ENCODE results near the gene KRTAP12-3.
"Not testable (repeated sequence)": the region's sequence is repeated elsewhere in the genome, so short reads cannot be mapped to it uniquely, and the experiment has no call there.

Gene KRTAP12-3

DNA sequence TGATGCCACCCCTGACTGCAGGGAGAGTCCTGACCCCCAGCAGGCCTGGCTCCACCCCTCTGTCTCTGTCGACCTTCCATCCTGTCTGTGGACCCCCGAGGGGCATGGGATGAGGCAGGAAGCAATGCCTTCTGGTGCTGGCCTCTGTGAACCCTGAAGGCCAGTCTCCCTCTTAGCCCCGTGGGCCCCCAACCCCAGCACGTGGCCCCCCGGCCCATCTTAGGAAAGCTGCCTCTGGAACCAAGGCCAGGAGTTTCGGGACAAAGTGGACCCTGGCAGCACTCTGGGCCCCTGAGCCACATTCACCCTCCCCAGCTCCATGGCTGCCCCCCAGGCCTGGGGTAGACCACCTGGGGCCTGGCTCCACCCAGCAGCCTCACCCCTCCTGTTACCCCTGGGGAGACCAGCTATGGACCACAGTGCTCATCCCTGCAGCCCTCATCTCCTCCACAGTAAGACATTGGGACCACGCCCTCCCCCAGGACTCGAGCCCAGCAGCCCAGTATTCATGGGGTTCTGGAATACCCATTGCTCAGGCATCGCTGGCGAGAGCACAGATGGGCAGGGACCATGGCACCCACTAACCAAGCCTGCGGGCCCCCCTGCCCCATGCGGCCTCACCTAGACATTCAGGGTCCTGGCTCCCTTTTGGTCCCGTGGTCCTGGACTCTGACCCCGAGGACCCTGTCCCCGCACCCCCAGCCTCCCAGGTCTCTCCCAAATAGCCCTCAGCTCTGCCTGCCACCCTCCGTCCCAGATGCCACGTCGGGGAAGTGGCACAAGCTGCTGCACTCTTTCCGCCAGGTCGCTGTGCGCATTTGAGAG, 19.0 kb upstream of the KRTAP12-3 start:
- peaks cover 10% of the 10 kb centered on the region for H3K9me3 Mint-ChIP-seq
- ATAC-seq, H3K4me3 Mint-ChIP-seq, H3K27ac Mint-ChIP-seq, H3K4me1 Mint-ChIP-seq, H3K36me3 Mint-ChIP-seq: not testable (repeated sequence)
- DNase-seq (ENCODE audit: low spot score in 2 of 2): peak in 1 of 2 donors; percentile 23

DNA sequence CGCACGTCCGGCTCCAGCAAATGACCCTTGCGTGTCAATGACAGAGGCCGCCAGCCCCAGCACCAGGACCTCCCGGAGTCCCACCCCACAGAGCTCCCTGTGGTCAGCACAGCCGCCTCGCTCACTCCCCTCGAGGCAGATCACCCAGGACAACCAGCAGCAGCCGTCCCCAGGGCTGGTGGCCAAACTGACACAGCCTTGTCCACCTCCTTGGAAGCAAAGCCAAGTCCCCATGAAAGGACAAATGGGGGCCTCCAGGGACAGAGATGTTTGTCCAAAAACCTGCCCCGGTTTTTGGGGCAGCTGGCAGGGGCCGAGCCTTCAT, 18.4 kb upstream of the KRTAP12-3 start:
- peaks cover 12% of the 10 kb centered on the region for H3K9me3 Mint-ChIP-seq
- H3K36me3 Mint-ChIP-seq: peaks cover 4% of the 10 kb centered on the region
- no peak overlapping the region for H3K4me3 Mint-ChIP-seq
- DNase-seq (ENCODE audit: low spot score in 2 of 2) (peak in 1 of 2 donors; percentile 35), ATAC-seq (no peak)
- H3K4me1 Mint-ChIP-seq: peaks cover 10% of the 10 kb centered on the region
- H3K27ac Mint-ChIP-seq: no peak overlapping the region

DNA sequence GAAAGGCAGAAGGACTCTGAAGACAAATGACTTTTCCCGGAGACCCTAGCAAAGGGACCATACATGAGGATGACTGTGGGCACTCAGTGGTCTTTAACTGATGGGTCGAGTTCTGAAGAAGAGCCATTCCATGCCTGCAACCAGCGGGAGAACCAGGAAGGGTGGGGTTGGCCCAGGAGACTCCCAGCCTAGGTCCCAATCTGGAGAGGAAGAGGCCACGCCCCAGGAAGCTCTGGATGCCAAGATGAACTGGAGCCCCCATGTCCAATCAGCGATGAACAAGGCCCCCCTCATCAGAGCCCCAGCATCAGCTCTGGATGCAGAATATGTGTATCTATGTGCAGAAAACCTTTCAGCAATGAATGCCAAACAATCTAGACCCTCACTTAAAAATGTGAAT, 17.0 kb upstream of the KRTAP12-3 start:
- Mint-ChIP-seq H3K4me1 (peaks cover 10% of the 10 kb centered on the region), H3K36me3 (peaks cover 6% of the 10 kb centered on the region), H3K4me3 (no peak overlapping the region), H3K27ac (no peak overlapping the region), H3K9me3 (peaks cover 20% of the 10 kb centered on the region)
- DNase-seq (ENCODE audit: low spot score in 2 of 2) (no peak), ATAC-seq (no peak)

DNA sequence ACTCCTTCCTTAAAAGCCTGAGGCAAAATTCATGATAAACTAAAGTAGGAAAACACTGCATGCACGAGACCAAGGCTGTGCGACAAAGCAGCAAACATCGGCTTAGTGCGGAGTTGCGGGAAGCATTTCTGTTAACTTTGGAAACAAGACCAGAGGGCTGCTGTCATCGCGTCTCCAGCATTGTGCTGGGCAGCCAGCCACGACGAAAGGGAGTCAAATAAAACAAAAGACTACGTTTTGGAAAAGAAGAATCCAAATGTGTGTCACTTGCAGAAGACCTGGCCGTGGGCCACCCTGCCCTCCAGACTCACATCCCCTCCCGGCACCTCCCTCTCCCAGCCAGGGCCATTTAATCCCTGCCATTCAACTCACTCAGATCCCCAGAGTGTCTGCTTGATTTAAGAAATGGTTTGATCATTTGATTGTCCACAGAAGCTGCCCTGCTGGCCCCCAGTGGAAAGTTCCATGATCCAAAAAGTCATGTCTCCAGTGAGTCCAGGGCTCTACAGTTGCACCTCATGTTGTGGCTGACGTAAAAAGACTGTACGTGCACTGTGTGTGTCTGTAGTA, 13.9 kb upstream of the KRTAP12-3 start:
- ATAC-seq: no peak
- no peak overlapping the region for H3K27ac Mint-ChIP-seq
- peaks cover 20% of the 10 kb centered on the region for H3K9me3 Mint-ChIP-seq
- H3K4me1 Mint-ChIP-seq: peaks cover 11% of the 10 kb centered on the region
- H3K4me3 Mint-ChIP-seq: no peak overlapping the region
- H3K36me3 Mint-ChIP-seq: peaks cover 6% of the 10 kb centered on the region
- peak in 1 of 2 donors; percentile 22 for DNase-seq (ENCODE audit: low spot score in 2 of 2)

DNA sequence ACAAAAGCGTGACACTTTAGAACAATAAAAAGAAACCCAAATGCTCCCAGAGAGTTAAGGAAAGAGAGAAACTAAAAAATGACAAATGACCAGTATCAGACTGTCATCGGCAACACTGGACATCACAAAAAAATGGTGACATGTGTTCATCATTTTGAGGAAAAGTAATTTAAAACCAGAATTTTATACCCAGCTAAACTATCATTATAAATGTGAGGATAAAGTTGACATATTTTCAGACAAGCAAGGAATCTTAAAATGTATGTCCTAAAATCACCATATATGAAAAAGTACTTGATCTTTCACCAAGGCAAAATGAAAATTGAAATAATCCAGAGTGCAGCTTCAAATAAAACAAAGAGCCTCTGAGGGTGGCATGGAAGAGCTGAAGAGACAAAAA, 12.9 kb upstream of the KRTAP12-3 start:
- H3K36me3 Mint-ChIP-seq: peaks cover 6% of the 10 kb centered on the region
- ATAC-seq (no peak), DNase-seq (ENCODE audit: low spot score in 2 of 2) (no peak)
- H3K9me3 Mint-ChIP-seq: peaks cover 20% of the 10 kb centered on the region
- no peak overlapping the region for H3K27ac Mint-ChIP-seq
- peaks cover 11% of the 10 kb centered on the region for H3K4me1 Mint-ChIP-seq
- H3K4me3 Mint-ChIP-seq: no peak overlapping the region

DNA sequence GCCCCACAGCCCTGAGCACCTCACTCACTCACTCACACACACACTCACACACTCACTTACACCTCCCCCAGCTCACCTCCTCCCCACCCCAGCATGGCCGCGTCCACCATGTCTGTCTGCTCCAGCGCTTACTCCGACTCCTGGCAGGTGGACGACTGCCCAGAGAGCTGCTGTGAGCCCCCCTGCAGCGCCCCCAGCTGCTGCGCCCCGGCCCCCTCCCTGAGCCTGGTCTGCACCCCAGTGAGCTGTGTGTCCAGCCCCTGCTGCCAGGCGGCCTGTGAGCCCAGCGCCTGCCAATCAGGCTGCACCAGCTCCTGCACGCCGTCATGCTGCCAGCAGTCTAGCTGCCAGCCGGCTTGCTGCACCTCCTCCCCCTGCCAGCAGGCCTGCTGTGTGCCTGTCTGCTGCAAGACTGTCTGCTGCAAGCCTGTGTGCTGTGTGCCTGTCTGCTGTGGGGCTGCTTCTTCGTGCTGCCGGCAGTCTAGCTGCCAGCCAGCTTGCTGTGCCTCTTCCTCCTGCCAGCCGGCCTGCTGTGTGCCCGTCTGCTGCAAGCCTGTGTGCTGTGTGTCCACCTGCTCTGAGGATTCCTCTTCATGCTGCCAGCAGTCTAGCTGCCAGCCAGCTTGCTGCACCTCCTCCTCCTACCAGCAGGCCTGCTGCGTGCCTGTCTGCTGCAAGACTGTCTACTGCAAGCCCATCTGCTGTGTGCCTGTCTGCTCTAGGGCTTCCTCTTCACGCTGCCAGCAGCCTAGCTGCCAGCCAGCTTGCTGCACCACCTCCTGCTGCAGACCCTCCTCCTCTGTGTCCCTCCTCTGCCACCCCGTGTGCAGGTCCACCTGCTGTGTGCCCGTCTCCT, 11.1 kb upstream of the KRTAP12-3 start, which contains the start of gene KRTAP10-11:
KRTAP10-11 (plus strand) TSS at position 49 of the 856 bp plus-strand sequence; CDS start at position 94, 45 bp downstream.
- peaks cover 14% of the 10 kb centered on the region for H3K9me3 Mint-ChIP-seq
- not testable (repeated sequence) for H3K27ac Mint-ChIP-seq; H3K36me3 Mint-ChIP-seq; H3K4me3 Mint-ChIP-seq; DNase-seq (ENCODE audit: low spot score in 2 of 2); ATAC-seq
- H3K4me1 Mint-ChIP-seq: peaks cover 17% of the 10 kb centered on the region

DNA sequence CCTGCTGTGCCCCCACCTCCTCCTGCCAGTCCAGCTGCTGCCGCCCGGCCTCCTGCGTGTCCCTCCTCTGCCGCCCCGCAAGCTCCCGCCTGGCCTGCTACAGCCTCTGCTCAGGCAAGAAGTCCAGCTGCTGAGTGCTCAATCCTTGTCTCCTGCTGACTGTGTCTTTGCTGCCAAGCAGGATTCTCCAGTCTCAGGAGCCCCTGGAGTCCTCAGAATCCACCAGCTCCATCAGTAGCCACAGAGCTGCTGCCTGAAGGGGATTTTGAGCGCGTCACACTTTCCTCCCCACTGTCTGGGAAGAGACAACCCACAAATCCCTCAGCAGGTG, 10.5 kb upstream of the KRTAP12-3 start:
- DNase-seq (ENCODE audit: low spot score in 2 of 2): peak in 1 of 2 donors; percentile 43
- H3K4me1 Mint-ChIP-seq: peaks cover 18% of the 10 kb centered on the region
- no peak overlapping the region for H3K27ac Mint-ChIP-seq
- no peak overlapping the region for H3K4me3 Mint-ChIP-seq
- peaks cover 13% of the 10 kb centered on the region for H3K9me3 Mint-ChIP-seq
- no peak for ATAC-seq
- peaks cover 6% of the 10 kb centered on the region for H3K36me3 Mint-ChIP-seq

DNA sequence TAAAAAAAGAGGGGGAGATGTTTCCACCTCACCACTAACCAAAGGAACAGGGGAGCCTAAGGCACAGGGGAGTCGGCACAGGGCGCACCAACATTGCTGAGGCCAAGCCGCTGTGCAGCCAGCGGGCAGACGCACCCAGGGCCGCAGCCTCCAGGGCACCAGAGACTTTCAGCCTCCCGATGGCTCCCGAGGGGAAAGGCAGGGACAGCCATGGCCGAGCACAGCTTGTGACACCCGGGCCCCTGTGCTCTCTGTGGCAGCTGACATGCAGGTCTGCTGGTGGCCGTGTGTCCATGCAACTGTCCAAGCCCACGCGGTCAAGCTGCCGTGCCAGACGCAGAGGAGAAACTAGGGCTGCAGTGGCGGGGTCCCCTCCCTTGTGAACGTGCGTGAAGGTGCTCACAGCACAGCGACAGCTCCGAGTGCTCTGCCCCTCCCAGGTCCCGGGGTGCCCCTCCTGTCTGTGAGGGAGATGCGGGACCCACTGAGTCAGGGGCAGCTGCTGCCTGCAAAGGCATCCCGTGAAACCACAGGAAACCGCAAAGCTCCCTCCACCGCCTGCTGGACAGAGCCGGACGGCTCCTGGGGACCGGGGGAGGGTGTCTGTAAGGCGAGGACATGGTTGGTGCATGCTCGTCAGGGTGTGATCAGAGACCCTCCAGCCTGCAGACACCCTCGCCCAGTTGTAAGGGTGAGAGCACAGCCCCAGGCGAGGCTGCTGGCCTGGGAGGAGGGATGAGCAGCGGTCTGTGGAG, 9.0 kb upstream of the KRTAP12-3 start:
- no peak overlapping the region for H3K27ac Mint-ChIP-seq
- H3K36me3 Mint-ChIP-seq: peaks cover 6% of the 10 kb centered on the region
- ATAC-seq (no peak), DNase-seq (ENCODE audit: low spot score in 2 of 2) (peak in 1 of 2 donors; percentile 36)
- H3K4me3 Mint-ChIP-seq: no peak overlapping the region
- H3K4me1 Mint-ChIP-seq: peaks cover 21% of the 10 kb centered on the region
- peaks cover 10% of the 10 kb centered on the region for H3K9me3 Mint-ChIP-seq

DNA sequence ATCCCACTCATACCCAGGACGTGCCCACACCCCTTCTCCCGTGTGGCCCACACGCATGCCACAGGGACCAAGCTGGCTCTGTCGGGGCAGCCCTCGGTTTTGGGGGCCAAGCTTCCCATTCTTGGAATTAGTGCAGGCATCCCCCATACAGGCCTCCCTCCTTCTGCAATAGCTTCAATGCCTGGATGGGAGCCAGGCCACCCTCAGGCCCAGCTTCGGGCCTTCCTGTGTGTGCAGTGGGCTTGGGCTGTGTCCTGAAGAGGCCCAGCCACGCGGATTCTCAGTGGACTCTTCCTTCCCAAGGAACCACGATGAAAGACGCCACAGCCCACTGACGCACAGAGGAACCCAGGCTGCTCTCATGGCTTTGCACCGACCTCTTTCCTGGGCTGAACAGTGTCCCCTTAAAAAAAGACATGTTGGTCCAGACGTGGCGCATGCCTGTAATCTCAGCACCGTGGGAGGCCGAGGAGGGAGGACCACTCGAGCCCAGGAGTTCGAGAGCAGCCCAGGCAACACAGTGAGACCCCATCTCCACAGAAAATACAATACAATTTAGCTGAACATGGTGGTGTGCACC, 8.1 kb upstream of the KRTAP12-3 start:
- no peaks in the 10 kb centered on the region for H3K36me3 Mint-ChIP-seq
- peak overlapping the region; percentile 75 for H3K27ac Mint-ChIP-seq
- H3K4me1 Mint-ChIP-seq: peaks cover 30% of the 10 kb centered on the region
- ATAC-seq (no peak), DNase-seq (ENCODE audit: low spot score in 2 of 2) (peak in 1 of 2 donors; percentile 40)
- no peak overlapping the region for H3K4me3 Mint-ChIP-seq
- H3K9me3 Mint-ChIP-seq: peaks cover 5% of the 10 kb centered on the region

DNA sequence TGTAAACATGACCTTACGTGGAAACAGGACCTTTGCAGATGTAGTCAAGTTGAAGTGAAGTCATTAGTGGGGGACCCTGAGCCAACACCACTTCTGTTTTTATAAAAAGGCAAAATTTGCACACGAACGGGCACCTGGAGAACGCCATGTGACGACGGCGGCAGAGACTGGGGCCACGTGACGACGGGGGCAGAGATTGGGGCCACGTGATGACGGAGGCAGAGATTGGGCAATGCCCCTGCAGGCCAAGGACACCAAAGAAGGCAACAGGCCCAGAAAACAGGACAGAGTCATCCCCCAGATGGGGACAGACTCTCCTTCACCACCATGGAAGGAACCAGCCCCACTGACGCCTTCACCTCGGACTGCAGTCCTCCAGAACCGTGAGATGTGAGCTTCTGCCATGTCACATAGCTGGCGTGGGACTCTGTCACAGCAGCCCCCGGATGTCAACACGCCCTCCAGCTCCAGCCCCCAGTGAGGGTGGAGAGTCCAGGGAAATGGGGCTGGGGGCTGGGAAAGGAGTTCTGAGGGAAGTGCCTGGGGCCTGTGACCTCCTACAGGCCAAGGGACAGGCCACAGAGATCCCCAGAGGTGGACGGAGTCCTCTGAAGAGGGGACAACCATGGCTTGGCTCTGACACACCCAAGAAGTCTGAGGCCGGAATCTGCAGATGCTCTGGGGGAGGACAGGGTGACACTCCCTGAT, 7.3 kb upstream of the KRTAP12-3 start:
- Mint-ChIP-seq H3K27ac (peak overlapping the region; percentile 75), H3K9me3 (no peaks in the 10 kb centered on the region), H3K4me1 (peaks cover 38% of the 10 kb centered on the region), H3K36me3 (no peaks in the 10 kb centered on the region), H3K4me3 (no peak overlapping the region)
- DNase-seq (ENCODE audit: low spot score in 2 of 2): peak in 1 of 2 donors; percentile 35
- no peak for ATAC-seq

DNA sequence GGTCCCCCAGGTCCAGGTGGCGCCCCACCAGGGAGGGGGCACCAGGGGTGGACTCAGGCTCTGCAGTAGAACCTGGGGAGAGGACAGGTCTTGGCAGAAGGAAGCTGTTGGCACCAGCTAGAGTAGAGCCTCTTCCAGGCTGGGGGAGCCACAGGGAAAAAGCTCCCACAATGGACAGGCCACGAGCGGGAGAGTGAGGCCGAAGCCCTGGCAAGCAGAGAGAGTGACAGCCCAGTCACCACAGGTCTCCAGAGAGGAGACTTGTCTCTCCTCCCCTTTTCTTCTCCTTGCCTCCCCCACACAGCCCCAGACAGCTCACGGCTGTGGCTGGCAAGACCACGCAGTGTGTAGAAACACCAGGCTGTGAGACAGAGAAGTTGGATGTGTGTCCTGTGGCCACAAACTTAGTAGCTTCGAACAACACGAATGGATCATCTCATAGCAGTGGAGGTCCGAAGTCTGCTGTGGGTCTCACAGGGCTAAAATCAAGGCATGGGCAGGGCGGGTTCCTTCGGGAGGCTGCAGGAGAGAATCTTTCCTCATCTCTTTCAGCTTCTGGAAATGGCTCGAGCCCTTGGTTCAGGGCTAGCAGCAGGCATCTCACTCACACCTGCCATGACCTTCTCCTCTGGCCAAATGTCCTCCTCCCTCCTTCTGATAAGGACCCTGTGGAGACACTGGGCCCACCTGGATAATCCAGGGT, 6.6 kb upstream of the KRTAP12-3 start:
- peak overlapping the region; percentile 75 for H3K27ac Mint-ChIP-seq
- peaks cover 44% of the 10 kb centered on the region for H3K4me1 Mint-ChIP-seq
- peak in 1 of 2 donors; percentile 40 for DNase-seq (ENCODE audit: low spot score in 2 of 2)
- peak; percentile 52 for ATAC-seq
- no peaks in the 10 kb centered on the region for H3K36me3 Mint-ChIP-seq
- peaks cover under 1% of the 10 kb centered on the region for H3K9me3 Mint-ChIP-seq
- H3K4me3 Mint-ChIP-seq: no peak overlapping the region

DNA sequence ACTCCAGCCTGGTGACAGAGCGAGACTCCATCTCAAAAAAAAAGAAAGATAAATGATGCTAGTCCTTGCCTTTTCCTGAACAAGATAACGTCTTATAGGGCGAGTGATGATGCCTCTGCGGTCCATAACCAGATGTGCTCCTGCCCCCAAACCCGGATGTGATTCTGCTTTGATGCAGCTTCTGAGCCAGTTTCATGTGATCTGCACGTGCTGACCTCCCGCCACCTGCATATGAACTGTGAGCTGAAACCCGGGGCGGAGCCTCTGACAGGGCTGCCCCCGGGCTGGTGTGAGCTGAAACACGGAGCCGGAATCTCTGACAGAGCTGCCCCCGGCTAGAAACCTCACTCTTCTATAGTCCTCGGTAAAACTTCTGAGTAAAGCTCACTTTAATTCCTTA, 4.6 kb upstream of the KRTAP12-3 start:
- Mint-ChIP-seq H3K27ac (no peak overlapping the region), H3K36me3 (no peaks in the 10 kb centered on the region), H3K4me3 (no peak overlapping the region), H3K4me1 (peaks cover 53% of the 10 kb centered on the region), H3K9me3 (peaks cover 11% of the 10 kb centered on the region)
- ATAC-seq (no peak), DNase-seq (ENCODE audit: low spot score in 2 of 2) (peak in 1 of 2 donors; percentile 29)

DNA sequence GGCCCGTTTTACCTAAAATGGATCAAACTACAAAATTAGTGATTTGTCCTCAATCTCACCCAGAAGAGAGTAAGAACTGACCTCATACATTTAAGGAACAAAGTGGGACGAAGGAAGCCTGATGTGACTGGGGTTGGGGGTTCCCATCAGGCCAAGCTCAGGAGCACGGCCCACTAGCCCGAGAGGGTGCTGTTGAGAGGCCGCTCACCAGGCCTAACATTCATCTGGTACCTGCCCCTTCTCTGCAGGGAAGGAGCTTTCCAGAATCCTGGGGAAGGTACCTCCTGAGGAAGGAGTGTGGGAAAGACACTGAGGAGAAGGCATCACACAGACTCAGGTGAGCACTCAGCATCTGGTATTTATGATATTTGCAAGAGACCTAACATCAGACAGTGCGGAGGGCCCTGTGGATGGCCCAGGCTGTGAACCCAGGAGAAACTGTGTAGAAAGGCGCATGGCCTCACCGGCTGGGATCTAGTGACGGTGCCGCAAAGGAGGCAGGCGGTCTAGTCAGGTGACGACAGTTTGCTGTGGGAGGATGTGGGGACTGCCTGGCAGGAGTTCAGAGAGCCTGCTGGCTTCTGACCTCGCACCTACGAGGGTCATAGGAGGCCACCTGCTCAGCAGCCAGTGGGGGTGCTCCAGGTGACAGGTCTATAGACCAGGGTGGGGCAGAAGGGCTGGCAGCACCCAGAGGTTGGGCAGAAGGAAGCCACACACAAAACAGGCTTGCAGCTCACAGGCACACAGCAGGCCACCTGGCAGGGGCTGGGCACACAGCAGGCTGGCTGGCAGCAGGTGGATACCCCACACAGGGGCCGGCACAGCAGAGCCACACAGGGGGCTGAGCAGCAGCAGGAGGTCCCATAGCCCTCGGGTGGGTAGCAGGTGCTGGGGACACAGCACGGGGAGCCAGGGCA, 3.8 kb upstream of the KRTAP12-3 start:
- Mint-ChIP-seq H3K27ac (peak overlapping the region; percentile 78), H3K36me3 (no peaks in the 10 kb centered on the region), H3K4me3 (peak overlapping the region; percentile 19), H3K4me1 (peaks cover 61% of the 10 kb centered on the region), H3K9me3 (peaks cover 11% of the 10 kb centered on the region)
- DNase-seq (ENCODE audit: low spot score in 2 of 2) (peak in 1 of 2 donors; percentile 49), ATAC-seq (peak; percentile 51)

Data from stimulated activated effector memory CD8-positive, alpha-beta T cell treated with anti-CD3 and anti-CD28 coated beads, Interleukin-12 subunit alpha, Interleukin-12 subunit beta, amount 100 ng/mL, for 72 hours (primary cell).